Measurements from ENCODE around the gene IPCEF1. TPM values are rescaled to one million over a fixed set of nuclear protein-coding genes. Genes with fewer than 3 reads are reported as not detected.
"Not testable (repeated sequence)": the region's sequence is repeated elsewhere in the genome, so short reads cannot be mapped to it uniquely, and the experiment has no call there.

Gene IPCEF1
- total RNA-seq, 4 donors from 2014 or later, result 3.1 to 9.7 (median 3.4) TPM

DNA sequence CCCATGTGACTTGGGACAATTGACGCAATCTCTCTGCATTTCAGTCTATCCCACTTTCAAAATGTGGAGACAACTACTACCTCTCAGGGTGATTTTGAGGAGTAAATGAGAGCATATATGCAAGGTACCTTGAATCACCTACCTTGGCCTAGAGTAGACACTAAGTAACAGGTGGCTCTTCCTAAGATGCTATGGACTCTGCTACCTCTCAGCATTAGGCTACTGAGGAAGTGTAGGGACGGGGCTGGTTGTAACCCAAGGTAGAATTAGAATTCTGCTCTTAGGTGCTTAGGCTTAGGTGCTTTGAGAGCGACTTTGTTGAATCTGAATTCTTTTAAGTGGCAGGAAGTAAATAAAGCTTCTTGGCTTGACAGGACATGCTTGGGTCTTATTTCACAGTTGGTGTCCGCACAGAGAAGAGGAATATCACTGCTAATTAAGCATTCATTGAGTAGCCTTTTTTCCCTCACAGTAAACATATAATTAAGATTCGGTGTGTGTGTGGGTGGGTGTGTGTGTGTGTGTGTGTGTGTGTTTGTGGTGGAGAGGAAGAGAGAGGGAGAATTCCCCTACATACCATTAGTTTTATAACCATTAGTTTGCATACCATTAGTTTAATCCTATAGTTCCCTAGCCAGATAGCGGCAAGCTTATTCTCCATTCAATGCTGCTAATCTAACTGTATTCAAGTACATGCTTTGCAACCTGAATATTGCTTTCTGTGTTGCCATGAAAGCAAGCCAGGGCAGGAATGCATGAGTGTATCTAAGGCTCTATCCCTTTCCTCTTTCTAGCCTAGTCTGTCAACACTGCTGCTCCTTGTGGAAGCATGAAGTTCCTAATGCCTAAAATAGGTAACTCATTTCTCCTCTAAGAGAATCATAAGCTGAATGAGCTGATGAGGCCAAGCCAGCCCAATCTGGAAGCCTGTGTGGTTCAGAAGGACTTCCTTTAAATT is 112.5 kb downstream of the IPCEF1 start:
- TF ChIP-seq, protein P1, sequence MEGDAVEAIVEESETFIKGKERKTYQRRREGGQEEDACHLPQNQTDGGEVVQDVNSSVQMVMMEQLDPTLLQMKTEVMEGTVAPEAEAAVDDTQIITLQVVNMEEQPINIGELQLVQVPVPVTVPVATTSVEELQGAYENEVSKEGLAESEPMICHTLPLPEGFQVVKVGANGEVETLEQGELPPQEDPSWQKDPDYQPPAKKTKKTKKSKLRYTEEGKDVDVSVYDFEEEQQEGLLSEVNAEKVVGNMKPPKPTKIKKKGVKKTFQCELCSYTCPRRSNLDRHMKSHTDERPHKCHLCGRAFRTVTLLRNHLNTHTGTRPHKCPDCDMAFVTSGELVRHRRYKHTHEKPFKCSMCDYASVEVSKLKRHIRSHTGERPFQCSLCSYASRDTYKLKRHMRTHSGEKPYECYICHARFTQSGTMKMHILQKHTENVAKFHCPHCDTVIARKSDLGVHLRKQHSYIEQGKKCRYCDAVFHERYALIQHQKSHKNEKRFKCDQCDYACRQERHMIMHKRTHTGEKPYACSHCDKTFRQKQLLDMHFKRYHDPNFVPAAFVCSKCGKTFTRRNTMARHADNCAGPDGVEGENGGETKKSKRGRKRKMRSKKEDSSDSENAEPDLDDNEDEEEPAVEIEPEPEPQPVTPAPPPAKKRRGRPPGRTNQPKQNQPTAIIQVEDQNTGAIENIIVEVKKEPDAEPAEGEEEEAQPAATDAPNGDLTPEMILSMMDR (IDR thresholded peaks at IDR 0.05), result no peak
- TF ChIP-seq POLR2A (IDR thresholded peaks at IDR 0.05), result no peak
- H3K27me3 ChIP-seq, result no peaks in the 10 kb centered on the region

DNA sequence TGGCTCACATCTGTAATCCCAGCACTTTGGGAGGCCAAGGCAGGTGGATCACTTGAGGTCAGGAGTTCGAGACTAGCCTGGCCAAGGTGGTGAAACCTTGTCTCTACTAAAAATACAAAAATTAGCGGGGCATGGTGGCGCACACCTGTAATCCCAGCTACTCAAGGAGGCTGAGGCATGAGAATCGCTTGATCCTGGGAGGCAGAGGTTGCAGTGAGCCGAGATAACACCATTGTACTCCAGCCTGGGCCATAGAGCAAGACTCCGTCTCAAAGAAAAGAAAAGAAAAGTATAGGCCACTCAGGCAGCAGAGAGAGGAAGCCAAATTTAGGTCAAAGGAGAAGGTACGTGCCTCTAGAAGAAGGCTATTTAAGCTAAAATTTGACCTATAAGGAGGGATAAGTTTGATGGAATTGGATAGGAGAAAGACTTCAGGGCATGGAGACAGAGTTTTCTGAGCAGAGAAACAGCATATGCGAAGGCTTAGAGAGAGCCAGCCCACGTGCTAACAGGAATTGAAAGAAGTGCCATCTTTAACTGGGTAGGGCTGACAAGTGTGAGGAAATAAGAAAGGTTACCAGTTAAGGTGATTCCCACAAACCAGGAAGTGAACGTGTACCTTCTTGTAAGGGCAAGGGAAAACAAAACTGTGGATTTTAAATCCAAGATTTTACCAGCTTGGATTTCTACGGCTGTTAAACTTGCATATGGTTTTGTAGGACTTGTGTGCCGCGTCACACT is 113.8 kb downstream of the IPCEF1 start:
- Histone ChIP-seq H3K36me3 (no peaks in the 10 kb centered on the region), H3K27me3 (no peaks in the 10 kb centered on the region), H3K4me3 (no peak overlapping the region), H3K9me3 (no peaks in the 10 kb centered on the region), H3K27ac (no peak overlapping the region), H3K4me1 (no peaks in the 10 kb centered on the region)
- intact Hi-C loops (cut with DNase I; ENCODE audit: low total_unique reads), result no loop called here
- TF ChIP-seq, protein P1 (IDR thresholded peaks at IDR 0.05), result no peak
- no peak for DNase-seq

More for the DNA sequence above, 112.5 kb downstream of the IPCEF1 start:
- intact Hi-C loops (cut with DNase I; ENCODE audit: low total_unique reads), result no loop called here
- no peak overlapping the region for H3K4me3 ChIP-seq
- no peak for DNase-seq
- H3K4me1 ChIP-seq, result no peaks in the 10 kb centered on the region
- no peak overlapping the region for H3K27ac ChIP-seq
- H3K9me3 ChIP-seq, result no peaks in the 10 kb centered on the region
- H3K36me3 ChIP-seq, result no peaks in the 10 kb centered on the region

DNA sequence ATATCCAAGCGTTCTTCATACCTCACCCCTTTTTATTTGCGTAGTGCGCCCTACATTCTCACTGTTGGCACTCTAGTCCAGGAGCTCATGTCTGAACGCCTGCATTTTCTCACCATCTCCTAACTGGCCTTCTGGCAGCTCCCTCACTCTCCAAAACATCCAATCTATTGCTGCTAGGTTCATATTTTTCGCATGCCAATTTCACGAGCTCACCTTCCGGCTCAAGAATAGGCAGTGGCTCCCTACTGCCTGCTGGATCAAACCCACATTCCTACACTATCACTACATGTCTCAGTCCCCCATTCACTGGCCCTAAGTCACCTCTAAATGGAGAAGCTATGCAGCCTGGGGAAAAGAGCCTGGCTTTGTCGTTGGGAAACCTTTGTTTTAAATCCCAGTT is 115.0 kb downstream of the IPCEF1 start:
- H3K4me1 ChIP-seq, result no peaks in the 10 kb centered on the region
- no peak overlapping the region for H3K4me3 ChIP-seq
- no peak for DNase-seq
- H3K27me3 ChIP-seq, result no peaks in the 10 kb centered on the region
- no peak overlapping the region for H3K27ac ChIP-seq
- no peaks in the 10 kb centered on the region for H3K36me3 ChIP-seq
- no peaks in the 10 kb centered on the region for H3K9me3 ChIP-seq
- intact Hi-C loops (cut with DNase I; ENCODE audit: low total_unique reads), result no loop called here
- TF ChIP-seq POLR2A (IDR thresholded peaks at IDR 0.05), result no peak
- TF ChIP-seq, protein P1 (IDR thresholded peaks at IDR 0.05), result no peak

DNA sequence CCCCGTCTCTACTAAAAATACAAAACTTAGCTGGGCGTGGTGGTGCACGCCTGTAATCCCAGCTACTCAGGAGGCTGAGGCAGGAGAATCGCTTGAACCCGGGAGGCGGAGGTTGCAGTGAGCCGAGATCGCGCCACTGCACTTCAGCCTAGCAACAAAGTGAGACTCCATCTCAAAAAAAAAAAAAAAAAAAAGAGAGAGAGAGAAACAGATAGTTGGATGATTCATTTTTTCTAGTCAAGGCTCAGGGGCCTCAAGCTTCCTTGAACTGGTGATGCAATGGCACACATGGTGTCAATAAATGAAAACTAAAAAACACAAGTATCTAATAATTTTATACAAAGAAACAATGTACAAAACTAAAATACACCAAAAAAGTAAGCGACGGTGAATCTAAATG is 115.5 kb downstream of the IPCEF1 start:
- H3K4me1 ChIP-seq; intact Hi-C loops (cut with DNase I; ENCODE audit: low total_unique reads); H3K9me3 ChIP-seq; H3K27ac ChIP-seq; H3K4me3 ChIP-seq; H3K27me3 ChIP-seq; H3K36me3 ChIP-seq; DNase-seq: not testable (repeated sequence)

DNA sequence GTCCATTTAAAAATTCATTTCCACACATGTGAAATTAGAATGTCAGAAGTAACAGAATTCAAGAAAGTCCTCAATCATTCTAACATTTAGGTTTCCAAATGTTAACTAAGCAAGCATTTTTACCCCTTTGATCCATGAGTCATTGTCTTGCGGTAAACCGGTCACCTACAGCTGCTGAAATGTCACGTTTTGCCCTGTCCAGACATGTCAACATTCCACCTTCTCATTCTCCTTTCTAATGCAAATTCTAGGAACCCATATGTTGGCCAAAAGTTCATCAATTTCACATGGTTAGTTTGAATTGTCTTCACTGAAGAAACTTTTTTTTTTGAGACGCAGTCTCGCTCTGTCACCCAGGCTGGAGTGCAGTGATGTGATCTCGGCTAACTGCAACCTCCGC is 117.2 kb downstream of the IPCEF1 start:
- H3K9me3 ChIP-seq, result no peaks in the 10 kb centered on the region
- no peaks in the 10 kb centered on the region for H3K4me1 ChIP-seq
- no peaks in the 10 kb centered on the region for H3K36me3 ChIP-seq
- no peaks in the 10 kb centered on the region for H3K27me3 ChIP-seq
- TF ChIP-seq, protein P1 (IDR thresholded peaks at IDR 0.05), result no peak
- TF ChIP-seq POLR2A (IDR thresholded peaks at IDR 0.05), result no peak
- H3K27ac ChIP-seq, result no peak overlapping the region
- intact Hi-C loops (cut with DNase I; ENCODE audit: low total_unique reads), result no loop called here
- DNase-seq, result no peak
- no peak overlapping the region for H3K4me3 ChIP-seq
